ENCODE data around the gene OLFM1. TPM values are rescaled to one million over a fixed set of nuclear protein-coding genes. Genes with fewer than 3 reads are reported as not detected.

The OLFM1 gene
- total RNA-seq, 1 donor from 2014 or later = 2.8 TPM

GRCh38 chr9:135163023-135163780, 75.7 kb downstream of the OLFM1 start:
- no peaks in the 10 kb centered on the region for H3K9me3 Mint-ChIP-seq (ENCODE audit: low read depth)
- H3K4me3 Mint-ChIP-seq (ENCODE audit: unreplicated experiment) = no peak overlapping the region
- no peak overlapping the region for H3K27ac Mint-ChIP-seq (ENCODE audit: unreplicated experiment)
- H3K4me1 Mint-ChIP-seq (ENCODE audit: low read depth) = no peaks in the 10 kb centered on the region
- TF ChIP-seq CTCF (IDR thresholded peaks at IDR 0.05) = no peak
- H3K36me3 Mint-ChIP-seq (ENCODE audit: low read depth) = no peaks in the 10 kb centered on the region
- H3K27me3 Mint-ChIP-seq (ENCODE audit: low read depth) = peaks cover 51% of the 10 kb centered on the region
- DNase-seq (ENCODE audit: low spot score) = no peak

GRCh38 chr9:135164036-135164435, 76.6 kb downstream of the OLFM1 start:
- H3K27me3 Mint-ChIP-seq (ENCODE audit: low read depth) = peaks cover 56% of the 10 kb centered on the region
- no peaks in the 10 kb centered on the region for H3K9me3 Mint-ChIP-seq (ENCODE audit: low read depth)
- no peak overlapping the region for H3K4me3 Mint-ChIP-seq (ENCODE audit: unreplicated experiment)
- no peak for DNase-seq (ENCODE audit: low spot score)
- H3K36me3 Mint-ChIP-seq (ENCODE audit: low read depth) = no peaks in the 10 kb centered on the region
- no peaks in the 10 kb centered on the region for H3K4me1 Mint-ChIP-seq (ENCODE audit: low read depth)
- no peak overlapping the region for H3K27ac Mint-ChIP-seq (ENCODE audit: unreplicated experiment)
- no peak for TF ChIP-seq CTCF (IDR thresholded peaks at IDR 0.05)

- Mint-ChIP-seq H3K36me3 (ENCODE audit: low read depth) (no peaks in the 10 kb centered on the region), H3K4me1 (ENCODE audit: low read depth) (no peaks in the 10 kb centered on the region), H3K9me3 (ENCODE audit: low read depth) (no peaks in the 10 kb centered on the region), H3K4me3 (ENCODE audit: unreplicated experiment) (no peak overlapping the region), H3K27ac (ENCODE audit: unreplicated experiment) (no peak overlapping the region), H3K27me3 (ENCODE audit: low read depth) (peaks cover 65% of the 10 kb centered on the region)
- TF ChIP-seq CTCF (IDR thresholded peaks at IDR 0.05) = no peak
- DNase-seq (ENCODE audit: low spot score) = no peak
Observed at GRCh38 chr9:135165003-135165711, 77.7 kb downstream of the OLFM1 start.

- TF ChIP-seq CTCF (IDR thresholded peaks at IDR 0.05) = no peak
- Mint-ChIP-seq H3K9me3 (ENCODE audit: low read depth) (no peaks in the 10 kb centered on the region), H3K4me1 (ENCODE audit: low read depth) (no peaks in the 10 kb centered on the region), H3K36me3 (ENCODE audit: low read depth) (no peaks in the 10 kb centered on the region), H3K4me3 (ENCODE audit: unreplicated experiment) (no peak overlapping the region), H3K27ac (ENCODE audit: unreplicated experiment) (no peak overlapping the region), H3K27me3 (ENCODE audit: low read depth) (peaks cover 60% of the 10 kb centered on the region)
- DNase-seq (ENCODE audit: low spot score) = no peak
Observed at GRCh38 chr9:135165756-135166519, 78.5 kb downstream of the OLFM1 start.

GRCh38 chr9:135166565-135166964, 79.1 kb downstream of the OLFM1 start:
- Mint-ChIP-seq H3K27me3 (ENCODE audit: low read depth) (peaks cover 55% of the 10 kb centered on the region), H3K27ac (ENCODE audit: unreplicated experiment) (no peak overlapping the region), H3K9me3 (ENCODE audit: low read depth) (no peaks in the 10 kb centered on the region), H3K36me3 (ENCODE audit: low read depth) (no peaks in the 10 kb centered on the region), H3K4me1 (ENCODE audit: low read depth) (no peaks in the 10 kb centered on the region), H3K4me3 (ENCODE audit: unreplicated experiment) (no peak overlapping the region)
- no peak for DNase-seq (ENCODE audit: low spot score)
- no peak for TF ChIP-seq CTCF (IDR thresholded peaks at IDR 0.05)
